Measurements from ENCODE around the gene SLC9B2. TPM values are rescaled to one million over a fixed set of nuclear protein-coding genes. Genes with fewer than 3 reads are reported as not detected.

SLC9B2 gene
- total RNA-seq, 2 donors from 2014 or later, result 3.9 to 8.7 TPM

DNA sequence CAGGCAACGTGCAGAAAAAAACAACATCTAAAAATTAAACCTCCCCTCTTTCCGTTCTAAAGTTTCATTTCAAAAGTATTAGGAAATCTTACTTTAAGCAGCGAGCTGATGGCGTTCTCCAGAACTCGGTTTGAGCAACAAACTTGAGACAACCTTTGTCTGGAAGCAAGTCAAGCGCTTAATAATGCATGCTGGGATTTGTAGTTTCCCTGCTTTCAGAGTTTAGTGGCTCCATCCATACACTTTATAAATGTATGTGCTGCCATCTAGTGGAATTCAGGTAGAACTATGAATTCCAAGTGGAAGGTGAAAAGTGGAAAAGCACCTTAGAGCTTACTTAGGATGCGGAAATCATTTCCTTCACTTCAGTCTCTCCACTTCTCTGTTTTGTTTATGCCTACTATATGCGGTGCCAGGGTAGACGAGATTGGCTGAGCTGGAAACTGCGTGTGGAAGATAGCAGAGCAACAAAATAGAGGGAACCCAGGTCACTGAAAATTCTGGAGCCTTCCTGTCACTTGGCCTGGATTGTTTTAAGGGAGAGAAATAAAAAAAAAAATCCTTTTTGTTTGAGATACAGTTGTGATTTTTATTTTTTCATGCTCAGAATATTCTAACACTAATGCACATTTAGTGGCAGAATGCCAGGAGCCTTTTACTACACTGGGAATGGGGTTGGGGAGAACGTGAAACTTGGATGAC, 23.3 kb upstream of the SLC9B2 start, which contains the start of gene BDH2:
TSS of gene BDH2 (minus strand) at position 144 of the 702 bp plus-strand sequence. CDS start 3,580 bp downstream, outside the sequence.
- WGBS, result 7% methylated on average over 11 of the region's 11 CpGs
- peak; percentile 76 for DNase-seq (ENCODE audit: low spot score)
- Histone ChIP-seq H3K9me3 (no peaks in the 10 kb centered on the region), H3K36me3 (no peaks in the 10 kb centered on the region), H3K27me3 (replicated peaks; ENCODE audit: insufficient read depth) (no peaks in the 10 kb centered on the region), H3K27ac (peak within 1 kb of the TSS; percentile 55 to 63), H3K4me1 (replicated peaks) (no peaks in the 10 kb centered on the region), H3K4me3 (peak within 1 kb of the TSS; percentile 32 to 33)
- intact Hi-C loops (cut with DNase I), result loop anchor here (5.0 to 10.0 kb wide), 5 partner anchors 55 to 755 kb away; partner anchors contain the start of genes SLC39A8, SLC9B1 and UBE2D3
- TF ChIP-seq, protein P1, sequence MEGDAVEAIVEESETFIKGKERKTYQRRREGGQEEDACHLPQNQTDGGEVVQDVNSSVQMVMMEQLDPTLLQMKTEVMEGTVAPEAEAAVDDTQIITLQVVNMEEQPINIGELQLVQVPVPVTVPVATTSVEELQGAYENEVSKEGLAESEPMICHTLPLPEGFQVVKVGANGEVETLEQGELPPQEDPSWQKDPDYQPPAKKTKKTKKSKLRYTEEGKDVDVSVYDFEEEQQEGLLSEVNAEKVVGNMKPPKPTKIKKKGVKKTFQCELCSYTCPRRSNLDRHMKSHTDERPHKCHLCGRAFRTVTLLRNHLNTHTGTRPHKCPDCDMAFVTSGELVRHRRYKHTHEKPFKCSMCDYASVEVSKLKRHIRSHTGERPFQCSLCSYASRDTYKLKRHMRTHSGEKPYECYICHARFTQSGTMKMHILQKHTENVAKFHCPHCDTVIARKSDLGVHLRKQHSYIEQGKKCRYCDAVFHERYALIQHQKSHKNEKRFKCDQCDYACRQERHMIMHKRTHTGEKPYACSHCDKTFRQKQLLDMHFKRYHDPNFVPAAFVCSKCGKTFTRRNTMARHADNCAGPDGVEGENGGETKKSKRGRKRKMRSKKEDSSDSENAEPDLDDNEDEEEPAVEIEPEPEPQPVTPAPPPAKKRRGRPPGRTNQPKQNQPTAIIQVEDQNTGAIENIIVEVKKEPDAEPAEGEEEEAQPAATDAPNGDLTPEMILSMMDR (IDR thresholded peaks at IDR 0.05), result peak; percentile 52 to 92 (median 88)
- TF ChIP-seq POLR2AphosphoS5 (IDR thresholded peaks at IDR 0.05) (peak; percentile 91), POLR2A (IDR thresholded peaks at IDR 0.05) (peak; percentile 54)

- H3K27me3 ChIP-seq (replicated peaks; ENCODE audit: insufficient read depth), result no peaks in the 10 kb centered on the region
- no peaks in the 10 kb centered on the region for H3K36me3 ChIP-seq
- DNase-seq (ENCODE audit: low spot score), result no peak
- TF ChIP-seq, protein P1 (IDR thresholded peaks at IDR 0.05), result no peak
- no peak for TF ChIP-seq POLR2AphosphoS5 (IDR thresholded peaks at IDR 0.05)
- TF ChIP-seq POLR2A (IDR thresholded peaks at IDR 0.05), result no peak
- peak overlapping the region; percentile 32 to 33 for H3K4me3 ChIP-seq
- WGBS, result 4% methylated on average over 4 of the region's 4 CpGs
- H3K9me3 ChIP-seq, result no peaks in the 10 kb centered on the region
- peak overlapping the region; percentile 55 to 63 for H3K27ac ChIP-seq
- no peaks in the 10 kb centered on the region for H3K4me1 ChIP-seq (replicated peaks)
- intact Hi-C loops (cut with DNase I), result loop anchor here (5.0 to 10.0 kb wide), 5 partner anchors 54 to 754 kb away; partner anchors contain the start of genes SLC39A8, SLC9B1 and UBE2D3
These were observed 22.3 kb upstream of the SLC9B2 start for GRCh38 chr4:103098756-103099440.

GRCh38 chr4:103098341-103098740, 21.8 kb upstream of the SLC9B2 start:
- intact Hi-C loops (cut with DNase I), result loop anchor here (5.0 to 10.0 kb wide), 5 partner anchors 54 to 754 kb away; partner anchors contain the start of genes SLC39A8, SLC9B1 and UBE2D3
- Histone ChIP-seq H3K27me3 (replicated peaks; ENCODE audit: insufficient read depth) (no peaks in the 10 kb centered on the region), H3K9me3 (no peaks in the 10 kb centered on the region), H3K4me1 (replicated peaks) (no peaks in the 10 kb centered on the region), H3K4me3 (peak overlapping the region; percentile 32 to 33), H3K27ac (no peak overlapping the region), H3K36me3 (no peaks in the 10 kb centered on the region)
- DNase-seq (ENCODE audit: low spot score), result no peak
- 56% methylated on average over 10 of the region's 10 CpGs for WGBS
- TF ChIP-seq, protein P1 (IDR thresholded peaks at IDR 0.05), result no peak
- TF ChIP-seq POLR2AphosphoS5 (IDR thresholded peaks at IDR 0.05), result no peak
- no peak for TF ChIP-seq POLR2A (IDR thresholded peaks at IDR 0.05)

DNA sequence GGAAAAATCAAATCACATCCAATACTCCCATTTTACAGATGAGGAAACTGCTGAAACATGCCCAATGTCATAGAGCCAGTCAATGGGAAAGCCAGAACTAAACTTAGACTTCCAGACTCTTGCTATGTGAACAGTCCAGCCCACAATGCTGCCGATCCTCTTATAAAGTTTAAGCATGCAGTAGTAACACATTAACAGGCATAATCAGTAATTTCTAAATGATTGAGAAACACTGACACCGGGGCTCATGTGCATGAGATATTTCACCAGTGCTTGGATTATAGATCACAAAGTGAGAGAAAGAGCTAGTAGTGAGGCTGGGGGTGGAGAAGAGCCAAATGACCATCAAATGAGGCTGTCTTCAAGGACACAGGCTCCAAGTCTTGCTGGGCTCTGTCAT, 20.6 kb upstream of the SLC9B2 start:
- Histone ChIP-seq H3K36me3 (no peaks in the 10 kb centered on the region), H3K27ac (no peak overlapping the region), H3K4me1 (replicated peaks) (no peaks in the 10 kb centered on the region), H3K9me3 (no peaks in the 10 kb centered on the region), H3K27me3 (replicated peaks; ENCODE audit: insufficient read depth) (no peaks in the 10 kb centered on the region), H3K4me3 (no peak overlapping the region)
- WGBS, result 89% methylated on average over 2 of the region's 2 CpGs
- TF ChIP-seq POLR2A (IDR thresholded peaks at IDR 0.05) (no peak), POLR2AphosphoS5 (IDR thresholded peaks at IDR 0.05) (no peak)
- TF ChIP-seq, protein P1 (IDR thresholded peaks at IDR 0.05), result no peak
- no peak for DNase-seq (ENCODE audit: low spot score)
- intact Hi-C loops (cut with DNase I), result loop anchor here (5.0 to 10.0 kb wide), 5 partner anchors 52 to 752 kb away; partner anchors contain the start of genes SLC39A8, SLC9B1 and UBE2D3
